HG03520 (cell line): ENCODE results near the gene CCNK.

Experiments used
- ATAC-seq: cut with Tn5 transposase; IDR thresholded peaks from one replicate; pipeline ENCODE4 v1.9.1; 2021; ENCODE audit warnings: mild to moderate bottlenecking, moderate library complexity; ENCODE audit not compliant: unreplicated experiment

CCNK gene

GRCh38 chr14:99518441-99519346 lies 37.5 kb downstream of the CCNK start:
- peak; percentile 66 for ATAC-seq

GRCh38 chr14:99519347-99519881 lies 38.2 kb downstream of the CCNK start:
- ATAC-seq = no peak

DNA sequence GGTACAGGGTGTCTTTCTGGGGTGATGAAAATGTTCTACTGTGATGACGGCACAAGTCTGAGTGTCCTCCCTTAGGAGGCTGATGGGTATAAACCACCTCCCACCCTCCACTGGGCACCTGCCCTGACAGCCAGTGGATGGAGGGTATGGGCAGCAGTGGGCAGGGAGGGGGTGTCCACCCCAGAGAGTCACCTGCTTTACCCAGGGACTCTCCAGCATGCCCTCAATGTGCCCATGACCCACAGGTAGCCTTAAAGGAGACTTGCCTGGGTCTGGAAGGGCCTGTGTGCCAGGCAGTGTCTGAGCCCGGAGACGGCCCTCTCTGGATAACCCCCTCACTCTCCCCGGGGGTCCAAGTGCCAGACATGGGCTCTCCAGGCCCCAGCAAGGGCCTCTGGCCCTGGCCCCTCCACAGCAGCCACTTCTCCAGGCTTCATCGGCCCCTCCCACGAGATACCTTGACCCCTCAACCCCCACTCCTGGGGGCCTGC lies 38.8 kb downstream of the CCNK start:
- no peak for ATAC-seq

GRCh38 chr14:99520571-99521081 lies 39.4 kb downstream of the CCNK start:
- no peak for ATAC-seq

GRCh38 chr14:99521176-99522024 lies 40.2 kb downstream of the CCNK start:
- no peak for ATAC-seq

DNA sequence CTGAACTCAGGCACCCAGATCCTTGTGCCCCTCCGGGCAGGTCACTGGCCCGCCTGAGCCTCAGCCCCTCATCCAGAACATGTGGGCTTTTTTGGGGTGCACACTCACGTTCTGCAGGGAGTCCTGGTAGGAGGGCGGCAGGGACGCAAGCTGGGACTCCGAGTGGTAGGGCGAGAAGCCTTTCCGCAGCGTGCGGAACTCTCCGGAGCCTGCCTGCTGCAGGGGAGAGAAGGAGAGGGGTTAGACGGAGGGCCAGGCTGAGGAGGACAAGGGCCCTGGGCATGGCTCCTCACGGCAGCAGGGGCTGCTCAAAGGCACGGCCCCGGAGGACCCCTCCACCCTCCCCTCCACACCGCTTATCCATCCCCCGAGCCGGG lies 40.8 kb downstream of the CCNK start:
- no peak for ATAC-seq

- no peak for ATAC-seq
Measured at GRCh38 chr14:99522457-99522891, 41.3 kb downstream of the CCNK start.

DNA sequence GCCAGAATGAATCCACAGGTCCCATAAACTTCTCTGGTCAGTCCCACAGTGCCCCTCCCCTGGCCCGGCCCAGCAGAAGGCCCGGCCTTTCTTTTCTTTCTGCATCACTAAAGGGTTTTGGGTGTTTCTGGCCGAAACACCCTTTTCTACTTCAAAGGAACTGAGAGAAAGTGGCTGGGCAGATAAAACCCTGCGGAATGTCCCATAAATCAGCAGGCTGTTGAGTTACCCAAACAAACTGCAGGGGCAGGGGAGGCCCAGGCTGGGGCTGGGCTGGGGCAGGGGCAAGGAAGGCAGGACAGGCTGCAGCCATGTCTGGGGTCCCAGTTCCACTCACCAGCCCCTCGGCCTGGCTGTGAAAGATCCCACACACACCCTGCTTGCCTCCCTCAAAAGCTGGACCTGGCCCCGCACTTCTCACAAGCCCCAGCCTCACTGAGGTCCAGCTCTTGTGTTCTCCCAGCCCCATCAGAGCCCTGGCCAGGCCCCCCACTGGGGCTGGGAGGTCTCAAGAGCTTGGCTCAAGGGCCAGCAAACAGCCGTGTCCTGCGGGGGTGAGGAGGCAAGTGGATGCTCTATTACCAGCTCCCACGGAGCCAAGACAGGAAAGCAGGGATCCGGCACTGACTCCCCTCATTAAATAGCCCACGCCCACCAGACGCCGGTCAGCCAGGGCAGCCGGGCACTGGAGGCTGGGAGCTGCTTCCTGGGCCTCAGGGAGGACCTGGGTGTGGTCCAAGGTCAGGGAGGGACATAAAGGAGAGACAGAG lies 41.9 kb downstream of the CCNK start:
- no peak for ATAC-seq

DNA sequence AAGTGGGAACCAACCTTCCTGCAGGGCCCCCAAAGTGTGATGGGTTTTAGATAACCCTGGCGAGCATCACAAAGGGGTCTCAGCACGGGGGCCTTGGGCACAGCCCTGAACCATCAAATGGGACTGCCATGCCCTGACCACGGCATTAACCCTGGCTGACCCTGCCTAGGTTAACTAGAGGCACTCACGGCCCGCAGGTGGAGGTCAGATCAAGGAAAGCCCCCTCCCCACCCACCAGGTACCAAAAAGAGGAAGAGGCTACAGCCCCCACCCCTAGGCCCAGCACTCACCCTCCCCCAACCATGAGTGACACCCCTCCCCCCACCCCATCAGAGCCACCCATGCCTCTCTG lies 42.5 kb downstream of the CCNK start:
- no peak for ATAC-seq

DNA sequence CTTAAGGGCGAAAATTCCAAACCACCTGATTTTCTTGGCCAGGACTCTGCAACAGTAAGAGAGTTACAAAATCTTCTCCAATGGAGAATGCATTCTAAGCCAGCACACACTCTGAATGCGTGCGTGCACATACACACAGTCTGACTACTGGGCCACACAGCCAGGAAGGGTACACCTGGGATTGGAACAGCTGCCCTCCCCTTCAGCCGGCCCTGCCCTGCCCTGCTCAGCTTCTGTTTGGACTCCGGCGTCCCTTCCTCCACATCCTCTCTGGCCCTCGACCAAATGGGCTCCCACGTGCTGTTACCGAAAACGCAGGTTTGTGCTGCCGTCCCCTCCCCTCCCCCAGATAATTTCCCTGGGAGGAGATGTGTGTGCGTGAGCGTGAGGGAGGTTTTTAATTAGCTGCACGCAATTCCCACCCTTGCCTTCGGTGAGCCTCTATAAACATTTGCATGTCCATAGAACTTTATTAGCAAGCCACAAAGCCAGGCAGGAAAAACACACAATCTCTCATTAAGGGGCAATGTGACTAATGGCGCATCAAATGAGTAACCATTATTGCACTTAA lies 43.0 kb downstream of the CCNK start:
- ATAC-seq = no peak

DNA sequence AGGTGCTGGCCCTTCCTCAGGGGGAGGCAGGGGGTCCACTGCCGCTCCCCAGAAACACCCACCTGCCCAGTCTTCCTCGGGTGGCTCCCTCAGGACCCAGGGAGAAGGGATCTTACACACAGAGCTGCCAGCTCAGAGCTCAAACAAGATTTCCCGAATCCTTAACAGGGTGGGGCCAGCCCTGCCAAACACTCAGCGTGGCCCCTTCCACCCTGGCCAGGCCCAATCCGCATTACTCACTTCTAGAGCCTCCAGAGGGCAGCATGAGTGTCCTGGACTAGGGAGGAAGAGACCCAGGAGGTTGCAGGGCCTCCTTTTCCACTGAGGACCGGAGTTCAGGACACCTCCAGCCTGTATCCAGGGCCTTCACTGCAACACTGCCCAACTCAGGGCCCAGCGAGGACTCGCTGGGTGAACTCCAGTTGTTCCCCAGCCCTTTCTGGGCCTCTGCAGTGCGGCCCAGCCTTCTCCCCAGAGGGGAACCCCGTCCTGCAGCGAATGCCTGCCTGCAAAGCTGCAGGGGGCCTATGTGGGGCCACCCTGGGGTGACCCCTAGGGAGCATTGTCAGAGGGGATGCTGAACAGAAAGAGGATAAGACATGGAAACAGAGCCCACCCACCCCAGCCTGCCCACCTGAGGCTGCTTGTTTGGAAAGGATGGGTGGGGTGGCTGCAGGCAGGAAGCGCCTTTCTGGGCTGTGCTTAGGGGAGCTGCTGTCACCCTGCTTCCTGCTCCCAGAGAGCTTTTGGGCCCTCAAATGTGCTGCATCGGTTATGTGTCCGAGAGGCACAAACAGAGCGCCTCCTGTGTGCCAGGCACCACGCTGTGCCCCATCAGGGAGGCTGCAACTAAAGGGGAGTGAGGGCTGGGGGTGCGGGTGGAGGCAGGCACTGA lies 43.8 kb downstream of the CCNK start:
- no peak for ATAC-seq

DNA sequence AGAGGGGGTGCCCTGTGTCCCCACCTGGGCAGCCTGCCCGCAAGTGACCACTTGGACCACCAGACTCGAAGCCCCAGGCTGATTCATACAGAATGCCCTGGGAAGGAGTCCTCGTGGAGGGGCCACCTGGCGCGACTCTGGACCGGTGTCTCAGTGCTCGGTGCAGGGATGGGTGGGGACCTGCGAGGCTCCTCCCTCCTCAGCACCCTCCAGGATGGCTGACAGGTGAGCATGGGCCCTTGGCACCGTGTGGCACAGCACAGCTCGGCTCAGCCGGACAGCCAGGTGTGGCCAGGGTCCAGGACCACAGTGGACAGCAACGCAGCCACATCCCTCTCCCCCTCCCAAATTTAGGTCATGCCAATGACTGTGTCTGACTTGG lies 44.5 kb downstream of the CCNK start:
- no peak for ATAC-seq

- no peak for ATAC-seq
Measured at GRCh38 chr14:99527026-99527425, 45.8 kb downstream of the CCNK start.

DNA sequence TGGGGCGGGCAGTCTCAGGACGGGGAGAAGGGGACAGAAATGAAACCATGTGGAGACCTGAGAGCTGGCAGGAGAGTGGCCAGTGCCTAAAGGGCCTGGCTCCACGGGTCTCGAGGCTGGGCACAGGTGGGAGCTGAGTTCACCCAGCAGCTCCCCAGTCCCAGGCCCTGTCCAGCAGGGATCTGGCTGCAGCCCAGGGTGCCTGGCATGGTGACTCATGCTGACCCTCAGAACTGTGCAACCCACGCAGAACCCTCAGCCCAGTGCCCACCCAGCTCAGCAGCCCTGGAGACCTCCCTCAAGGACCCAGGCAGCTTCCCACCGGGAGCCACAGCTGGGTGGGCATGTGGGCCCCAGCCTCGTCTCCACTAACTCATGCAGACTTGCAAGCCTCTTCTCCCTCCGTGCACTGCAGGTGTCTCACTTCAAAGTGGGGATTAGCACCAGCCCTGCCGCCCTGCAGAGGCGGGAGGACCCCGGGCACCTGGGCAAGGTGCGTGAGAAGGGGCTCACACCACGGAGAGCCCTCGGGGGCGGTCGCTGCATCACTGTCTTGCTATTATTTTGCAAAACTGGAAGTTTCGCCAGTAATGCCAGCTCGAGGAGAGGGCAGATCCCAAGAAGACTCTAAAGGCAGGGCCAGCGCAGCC lies 46.3 kb downstream of the CCNK start:
- ATAC-seq = no peak

GRCh38 chr14:99529899-99530298 lies 48.7 kb downstream of the CCNK start:
- no peak for ATAC-seq

DNA sequence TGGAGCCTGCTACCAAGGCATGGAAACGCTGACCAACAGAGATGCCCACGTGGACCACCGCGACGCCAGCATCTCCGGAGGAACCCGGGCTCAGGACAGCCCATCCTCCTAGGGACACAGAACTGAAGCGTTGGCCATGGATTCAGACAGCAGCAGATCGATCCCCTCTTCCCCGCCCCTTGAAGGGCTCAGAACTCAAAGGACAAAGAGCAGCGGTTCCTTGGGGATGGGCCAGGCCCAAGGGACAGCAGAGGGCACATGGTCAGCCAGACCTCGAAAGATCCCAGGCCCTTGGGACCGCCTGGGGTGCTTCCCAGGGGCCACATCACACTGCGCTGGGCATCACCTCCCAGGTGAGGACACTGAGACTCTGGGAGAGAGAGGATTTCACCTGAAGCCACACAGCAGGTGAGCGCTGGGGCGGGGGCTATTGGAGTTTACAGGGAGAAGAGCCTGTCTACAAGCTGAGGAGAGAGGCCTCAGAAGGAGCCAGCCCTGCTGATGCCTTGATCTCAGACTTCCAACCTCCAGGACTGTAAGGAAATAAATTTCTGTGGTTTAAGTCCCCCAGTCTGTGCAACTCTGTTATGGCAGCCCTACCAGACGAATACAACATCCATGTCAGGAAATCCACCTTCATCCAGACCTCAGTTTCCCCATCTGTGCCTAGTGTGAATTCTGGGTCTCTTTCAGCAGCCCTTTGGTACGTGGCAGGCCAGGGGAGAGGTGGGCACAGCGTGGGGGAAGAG lies 49.4 kb downstream of the CCNK start:
- ATAC-seq = no peak

- ATAC-seq = no peak
Measured at GRCh38 chr14:99531251-99532096, 50.3 kb downstream of the CCNK start.
